Amygdala (tissue), 56 donors: ENCODE data around the gene NR6A1.
"Not testable (repeated sequence)": the region's sequence is repeated elsewhere in the genome, so short reads cannot be mapped to it uniquely, and the experiment has no call there.

Source experiments
- DNase-seq, 56 donors: peaks; one replicate each; lab custom pipeline; 2025; lab: John Stamatoyannopoulos, UW

The NR6A1 gene

GRCh38 chr9:124762633-124763032 lies 8.5 kb downstream of the NR6A1 start:
- DNase-seq = no peak

GRCh38 chr9:124761710-124762109 lies 9.4 kb downstream of the NR6A1 start:
- DNase-seq = no peak

GRCh38 chr9:124761196-124761595 lies 9.9 kb downstream of the NR6A1 start:
- DNase-seq = no peak

GRCh38 chr9:124760719-124761118 lies 10.4 kb downstream of the NR6A1 start:
- DNase-seq = no peak

GRCh38 chr9:124759327-124759726 lies 11.8 kb downstream of the NR6A1 start:
- no peak for DNase-seq

GRCh38 chr9:124758691-124759090 lies 12.4 kb downstream of the NR6A1 start:
- DNase-seq = no peak

- DNase-seq = peak in 1 of 56 donors; percentile 8
Measured at GRCh38 chr9:124758061-124758460, 13.1 kb downstream of the NR6A1 start.

GRCh38 chr9:124757616-124758015 lies 13.5 kb downstream of the NR6A1 start:
- DNase-seq = no peak

- no peak for DNase-seq
Measured at GRCh38 chr9:124756011-124756410, 15.1 kb downstream of the NR6A1 start.

GRCh38 chr9:124755061-124755460 lies 16.1 kb downstream of the NR6A1 start:
- DNase-seq = no peak

GRCh38 chr9:124754289-124754688 lies 16.8 kb downstream of the NR6A1 start:
- no peak for DNase-seq

GRCh38 chr9:124752967-124753366 lies 18.1 kb downstream of the NR6A1 start:
- DNase-seq = no peak

GRCh38 chr9:124749781-124750180 lies 21.3 kb downstream of the NR6A1 start:
- no peak for DNase-seq

- DNase-seq = no peak
Measured at GRCh38 chr9:124749284-124749683, 21.8 kb downstream of the NR6A1 start.

GRCh38 chr9:124747065-124747464 lies 24.0 kb downstream of the NR6A1 start:
- DNase-seq = no peak

GRCh38 chr9:124743686-124744348 lies 27.3 kb downstream of the NR6A1 start:
- DNase-seq = no peak

GRCh38 chr9:124742940-124743339 lies 28.2 kb downstream of the NR6A1 start:
- DNase-seq = peak in 1 of 56 donors; percentile 4

- DNase-seq = no peak
Measured at GRCh38 chr9:124741662-124742061, 29.4 kb downstream of the NR6A1 start.

- no peak for DNase-seq
Measured at GRCh38 chr9:124741149-124741548, 30.0 kb downstream of the NR6A1 start.

GRCh38 chr9:124739360-124739759 lies 31.8 kb downstream of the NR6A1 start:
- no peak for DNase-seq

- not testable (repeated sequence) for DNase-seq
Measured at GRCh38 chr9:124738075-124738474, 33.0 kb downstream of the NR6A1 start.

GRCh38 chr9:124735121-124735520 lies 36.0 kb downstream of the NR6A1 start:
- DNase-seq = no peak

- DNase-seq = not testable (repeated sequence)
Measured at GRCh38 chr9:124734741-124735083, 36.4 kb downstream of the NR6A1 start.
